ENCODE measurements around the gene ARAP1. TPM values are rescaled to one million over a fixed set of nuclear protein-coding genes. Genes with fewer than 3 reads are reported as not detected.

ARAP1 gene
- total and polyA plus RNA-seq, 8 donors, result 32.2 to 201 (median 69.8) TPM

GRCh38 chr11:72681226-72682153 lies 70.7 kb downstream of the ARAP1 start:
- peaks cover 0 to 38% (median 31%) of the 10 kb centered on the region in 4 donors for H3K36me3 ChIP-seq
- H3K4me3 ChIP-seq, result no peak overlapping the region
- H3K9me3 ChIP-seq, result no peaks in the 10 kb centered on the region
- TF ChIP-seq, protein P1, sequence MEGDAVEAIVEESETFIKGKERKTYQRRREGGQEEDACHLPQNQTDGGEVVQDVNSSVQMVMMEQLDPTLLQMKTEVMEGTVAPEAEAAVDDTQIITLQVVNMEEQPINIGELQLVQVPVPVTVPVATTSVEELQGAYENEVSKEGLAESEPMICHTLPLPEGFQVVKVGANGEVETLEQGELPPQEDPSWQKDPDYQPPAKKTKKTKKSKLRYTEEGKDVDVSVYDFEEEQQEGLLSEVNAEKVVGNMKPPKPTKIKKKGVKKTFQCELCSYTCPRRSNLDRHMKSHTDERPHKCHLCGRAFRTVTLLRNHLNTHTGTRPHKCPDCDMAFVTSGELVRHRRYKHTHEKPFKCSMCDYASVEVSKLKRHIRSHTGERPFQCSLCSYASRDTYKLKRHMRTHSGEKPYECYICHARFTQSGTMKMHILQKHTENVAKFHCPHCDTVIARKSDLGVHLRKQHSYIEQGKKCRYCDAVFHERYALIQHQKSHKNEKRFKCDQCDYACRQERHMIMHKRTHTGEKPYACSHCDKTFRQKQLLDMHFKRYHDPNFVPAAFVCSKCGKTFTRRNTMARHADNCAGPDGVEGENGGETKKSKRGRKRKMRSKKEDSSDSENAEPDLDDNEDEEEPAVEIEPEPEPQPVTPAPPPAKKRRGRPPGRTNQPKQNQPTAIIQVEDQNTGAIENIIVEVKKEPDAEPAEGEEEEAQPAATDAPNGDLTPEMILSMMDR (IDR thresholded peaks at IDR 0.05), result no peak
- no peak for TF ChIP-seq EP300 (IDR thresholded peaks at IDR 0.05)
- TF ChIP-seq POLR2A (IDR thresholded peaks at IDR 0.05), result no peak
- no peak for TF ChIP-seq POLR2AphosphoS5 (IDR thresholded peaks at IDR 0.05)
- peak in 1 of 2 donors; percentile 54 for DNase-seq
- no peak overlapping the region for H3K27ac ChIP-seq
- WGBS, 5 donors, result 29 to 43% (median 39%) methylated on average over 17 of the region's 17 CpGs
- peaks cover 6 to 34% (median 21%) of the 10 kb centered on the region in 4 donors for H3K4me1 ChIP-seq
- intact Hi-C loops (cut with DNase I; ENCODE audit: low total_unique reads), result no loop called here
- H3K27me3 ChIP-seq, result peaks cover 0 to 48% (median 36%) of the 10 kb centered on the region in 3 donors

DNA sequence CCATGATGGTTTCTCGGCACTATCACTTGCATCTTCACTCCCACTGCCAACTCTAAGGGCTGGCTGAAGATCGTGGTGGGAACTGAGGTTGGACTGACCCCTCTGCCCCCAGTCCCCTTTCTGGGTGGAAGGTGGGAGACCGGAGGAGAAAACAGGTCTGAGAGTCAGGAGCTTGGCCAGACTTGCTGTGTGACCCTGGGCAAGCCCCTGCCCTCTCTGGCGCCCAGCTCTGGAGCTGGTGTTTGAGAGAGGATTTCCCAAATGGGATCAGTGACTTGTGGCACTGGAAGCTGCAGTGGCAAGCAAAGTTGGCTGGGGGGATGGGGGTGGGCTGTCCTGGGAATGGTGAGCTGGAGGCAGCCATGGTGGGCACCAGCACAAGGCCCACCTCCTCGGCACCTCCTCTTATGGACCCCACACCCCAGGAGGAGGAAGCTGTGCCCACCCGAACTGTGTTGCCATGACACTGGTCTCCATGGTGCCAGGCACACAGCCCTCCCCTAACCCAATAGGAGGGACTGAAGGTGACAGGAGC lies 71.5 kb downstream of the ARAP1 start:
- peaks cover 0 to 56% (median 44%) of the 10 kb centered on the region in 3 donors for H3K27me3 ChIP-seq
- intact Hi-C loops (cut with DNase I; ENCODE audit: low total_unique reads), result no loop called here
- H3K36me3 ChIP-seq, result peaks cover 0 to 30% (median 23%) of the 10 kb centered on the region in 4 donors
- DNase-seq, result no peak
- H3K27ac ChIP-seq, result no peak overlapping the region
- TF ChIP-seq EP300 (IDR thresholded peaks at IDR 0.05) (no peak), POLR2AphosphoS5 (IDR thresholded peaks at IDR 0.05) (no peak), POLR2A (IDR thresholded peaks at IDR 0.05) (no peak)
- TF ChIP-seq, protein P1 (IDR thresholded peaks at IDR 0.05), result no peak
- no peak overlapping the region for H3K4me3 ChIP-seq
- WGBS, 5 donors, result 59 to 67% (median 62%) methylated on average over 4 to 6 of the region's 6 CpGs
- peaks cover 6 to 31% (median 21%) of the 10 kb centered on the region in 4 donors for H3K4me1 ChIP-seq
- no peaks in the 10 kb centered on the region for H3K9me3 ChIP-seq

GRCh38 chr11:72679869-72680268 lies 72.3 kb downstream of the ARAP1 start:
- TF ChIP-seq, protein P1 (IDR thresholded peaks at IDR 0.05), result no peak
- TF ChIP-seq EP300 (IDR thresholded peaks at IDR 0.05), result no peak
- TF ChIP-seq POLR2A (IDR thresholded peaks at IDR 0.05), result no peak
- TF ChIP-seq POLR2AphosphoS5 (IDR thresholded peaks at IDR 0.05), result no peak
- intact Hi-C loops (cut with DNase I; ENCODE audit: low total_unique reads), result no loop called here
- Histone ChIP-seq H3K4me3 (no peak overlapping the region), H3K27ac (no peak overlapping the region), H3K27me3 (peaks cover 3 to 64% (median 52%) of the 10 kb centered on the region in 3 donors), H3K9me3 (no peaks in the 10 kb centered on the region), H3K4me1 (peaks cover 3 to 26% (median 15%) of the 10 kb centered on the region in 4 donors), H3K36me3 (peaks cover 0 to 22% (median 15%) of the 10 kb centered on the region in 4 donors)
- 56 to 70% (median 59%) methylated on average over 4 to 5 of the region's 5 CpGs for WGBS, 5 donors
- no peak for DNase-seq

DNA sequence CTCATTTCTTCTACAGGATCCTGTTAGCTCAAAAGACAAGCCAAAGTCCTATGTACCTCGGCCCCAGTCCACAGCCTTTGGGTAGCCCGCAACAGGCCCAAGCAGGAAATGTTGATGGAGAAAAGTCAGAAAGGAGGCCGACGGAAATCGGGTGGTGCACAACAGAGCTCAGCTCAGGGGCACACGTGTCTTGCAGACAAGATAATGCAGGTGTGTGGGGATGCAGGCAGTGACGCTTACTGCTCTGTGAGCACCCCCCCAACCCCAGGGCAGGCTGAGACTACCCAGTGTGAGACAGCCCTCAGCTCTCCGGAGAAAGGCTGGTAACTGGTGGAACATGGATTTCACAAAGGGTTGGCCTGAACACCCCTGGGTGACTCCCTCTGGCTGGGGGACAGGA lies 73.7 kb downstream of the ARAP1 start:
- H3K36me3 ChIP-seq, result peaks cover 0 to 8% (median 3%) of the 10 kb centered on the region in 4 donors
- peaks cover 0 to 23% (median 5%) of the 10 kb centered on the region in 4 donors for H3K4me1 ChIP-seq
- H3K27me3 ChIP-seq, result peaks cover 13 to 77% (median 65%) of the 10 kb centered on the region in 3 donors
- intact Hi-C loops (cut with DNase I; ENCODE audit: low total_unique reads), result no loop called here
- H3K27ac ChIP-seq, result no peak overlapping the region
- H3K9me3 ChIP-seq, result no peaks in the 10 kb centered on the region
- DNase-seq, result no peak
- H3K4me3 ChIP-seq, result no peak overlapping the region
- 69 to 82% (median 74%) methylated on average over 7 to 8 of the region's 8 CpGs for WGBS, 5 donors
- TF ChIP-seq POLR2A (IDR thresholded peaks at IDR 0.05) (no peak), EP300 (IDR thresholded peaks at IDR 0.05) (no peak), POLR2AphosphoS5 (IDR thresholded peaks at IDR 0.05) (no peak)
- TF ChIP-seq, protein P1 (IDR thresholded peaks at IDR 0.05), result no peak
